Measurements from ENCODE around the gene PKP2. TPM values are rescaled to one million over a fixed set of nuclear protein-coding genes. Genes with fewer than 3 reads are reported as not detected.

The PKP2 gene
- total RNA-seq, 4 donors from 2014 or later = 0.62 to 3.3 (median 1.2) TPM

DNA sequence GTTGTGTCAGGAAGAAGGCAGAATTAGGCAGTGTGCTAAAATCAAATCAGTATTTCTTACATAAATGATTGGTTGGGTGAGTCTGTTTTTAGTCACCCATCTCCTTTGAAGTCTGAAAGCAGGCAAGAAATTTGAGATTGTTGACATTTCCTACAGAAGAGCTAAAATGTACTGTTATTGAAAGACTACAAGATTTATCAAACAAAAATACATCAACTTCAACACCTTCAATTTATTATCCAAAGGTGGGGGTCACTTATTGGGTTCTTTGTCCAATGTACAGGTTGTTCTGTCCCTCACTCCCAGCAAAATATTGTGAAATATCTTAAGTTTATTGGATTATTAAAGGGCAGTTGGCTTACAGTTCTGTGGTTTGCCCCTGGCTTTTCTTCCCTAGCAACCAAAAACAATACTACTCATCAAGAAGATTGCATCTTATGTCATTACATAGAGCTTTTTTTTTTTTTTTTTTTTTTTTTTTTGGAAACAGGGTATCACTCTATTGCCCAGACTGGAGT is 20.6 kb upstream of the PKP2 start:
- ATAC-seq = no peak
- TF ChIP-seq POLR2AphosphoS5 (IDR thresholded peaks at IDR 0.05) (no peak), POLR2A (IDR thresholded peaks at IDR 0.05) (no peak), EP300 (IDR thresholded peaks at IDR 0.05) (no peak)
- TF ChIP-seq, protein P1, sequence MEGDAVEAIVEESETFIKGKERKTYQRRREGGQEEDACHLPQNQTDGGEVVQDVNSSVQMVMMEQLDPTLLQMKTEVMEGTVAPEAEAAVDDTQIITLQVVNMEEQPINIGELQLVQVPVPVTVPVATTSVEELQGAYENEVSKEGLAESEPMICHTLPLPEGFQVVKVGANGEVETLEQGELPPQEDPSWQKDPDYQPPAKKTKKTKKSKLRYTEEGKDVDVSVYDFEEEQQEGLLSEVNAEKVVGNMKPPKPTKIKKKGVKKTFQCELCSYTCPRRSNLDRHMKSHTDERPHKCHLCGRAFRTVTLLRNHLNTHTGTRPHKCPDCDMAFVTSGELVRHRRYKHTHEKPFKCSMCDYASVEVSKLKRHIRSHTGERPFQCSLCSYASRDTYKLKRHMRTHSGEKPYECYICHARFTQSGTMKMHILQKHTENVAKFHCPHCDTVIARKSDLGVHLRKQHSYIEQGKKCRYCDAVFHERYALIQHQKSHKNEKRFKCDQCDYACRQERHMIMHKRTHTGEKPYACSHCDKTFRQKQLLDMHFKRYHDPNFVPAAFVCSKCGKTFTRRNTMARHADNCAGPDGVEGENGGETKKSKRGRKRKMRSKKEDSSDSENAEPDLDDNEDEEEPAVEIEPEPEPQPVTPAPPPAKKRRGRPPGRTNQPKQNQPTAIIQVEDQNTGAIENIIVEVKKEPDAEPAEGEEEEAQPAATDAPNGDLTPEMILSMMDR (IDR thresholded peaks at IDR 0.05) = no peak
- Histone ChIP-seq H3K4me3 (no peak overlapping the region), H3K27ac (no peak overlapping the region), H3K36me3 (no peaks in the 10 kb centered on the region), H3K4me1 (no peaks in the 10 kb centered on the region), H3K27me3 (peaks cover 5% of the 10 kb centered on the region), H3K9me3 (no peaks in the 10 kb centered on the region)

GRCh38 chr12:32907898-32908476 is 11.4 kb upstream of the PKP2 start:
- H3K4me1 ChIP-seq = no peaks in the 10 kb centered on the region
- no peaks in the 10 kb centered on the region for H3K9me3 ChIP-seq
- H3K27ac ChIP-seq = no peak overlapping the region
- no peak for ATAC-seq
- no peak for TF ChIP-seq POLR2A (IDR thresholded peaks at IDR 0.05)
- no peak for TF ChIP-seq POLR2AphosphoS5 (IDR thresholded peaks at IDR 0.05)
- TF ChIP-seq, protein P1 (IDR thresholded peaks at IDR 0.05) = no peak
- TF ChIP-seq EP300 (IDR thresholded peaks at IDR 0.05) = no peak
- WGBS, 2 donors (ENCODE audit: low coverage in 1 of 2) = 88% methylated on average over 9 to 10 of the region's 10 CpGs
- no peak overlapping the region for H3K4me3 ChIP-seq
- no peaks in the 10 kb centered on the region for H3K36me3 ChIP-seq
- no peaks in the 10 kb centered on the region for H3K27me3 ChIP-seq

GRCh38 chr12:32907166-32907565 is 10.6 kb upstream of the PKP2 start:
- Histone ChIP-seq H3K36me3 (no peaks in the 10 kb centered on the region), H3K4me3 (no peak overlapping the region), H3K27me3 (no peaks in the 10 kb centered on the region), H3K4me1 (no peaks in the 10 kb centered on the region), H3K27ac (no peak overlapping the region), H3K9me3 (no peaks in the 10 kb centered on the region)
- no peak for ATAC-seq
- WGBS, 2 donors (ENCODE audit: low coverage in 1 of 2) = 67% methylated on average over 1 of the region's 2 CpGs; no CpG with 5 or more reads in 1 of the 2 donors
- TF ChIP-seq EP300 (IDR thresholded peaks at IDR 0.05) = no peak
- no peak for TF ChIP-seq POLR2A (IDR thresholded peaks at IDR 0.05)
- TF ChIP-seq POLR2AphosphoS5 (IDR thresholded peaks at IDR 0.05) = no peak
- TF ChIP-seq, protein P1 (IDR thresholded peaks at IDR 0.05) = no peak

- H3K36me3 ChIP-seq = no peaks in the 10 kb centered on the region
- H3K4me3 ChIP-seq = no peak overlapping the region
- WGBS, 2 donors (ENCODE audit: low coverage in 1 of 2) = 70 to 75% methylated on average over 1 to 4 of the region's 9 CpGs
- no peak for ATAC-seq
- TF ChIP-seq POLR2A (IDR thresholded peaks at IDR 0.05) (no peak), POLR2AphosphoS5 (IDR thresholded peaks at IDR 0.05) (no peak), EP300 (IDR thresholded peaks at IDR 0.05) (no peak)
- TF ChIP-seq, protein P1 (IDR thresholded peaks at IDR 0.05) = no peak
- no peaks in the 10 kb centered on the region for H3K27me3 ChIP-seq
- no peak overlapping the region for H3K27ac ChIP-seq
- H3K4me1 ChIP-seq = no peaks in the 10 kb centered on the region
- no peaks in the 10 kb centered on the region for H3K9me3 ChIP-seq
Measured at GRCh38 chr12:32906399-32907165, 10.0 kb upstream of the PKP2 start.

- no peaks in the 10 kb centered on the region for H3K36me3 ChIP-seq
- H3K27me3 ChIP-seq = peaks cover 24% of the 10 kb centered on the region
- no peaks in the 10 kb centered on the region for H3K4me1 ChIP-seq
- H3K27ac ChIP-seq = no peak overlapping the region
- no peak for ATAC-seq
- 60 to 100% methylated on average over 1 of the region's 1 CpG for WGBS, 2 donors (ENCODE audit: low coverage in 1 of 2)
- no peak overlapping the region for H3K4me3 ChIP-seq
- TF ChIP-seq POLR2AphosphoS5 (IDR thresholded peaks at IDR 0.05) (no peak), POLR2A (IDR thresholded peaks at IDR 0.05) (no peak), EP300 (IDR thresholded peaks at IDR 0.05) (no peak)
- TF ChIP-seq, protein P1 (IDR thresholded peaks at IDR 0.05) = no peak
- H3K9me3 ChIP-seq = no peaks in the 10 kb centered on the region
Measured at GRCh38 chr12:32903763-32904162, 7.2 kb upstream of the PKP2 start.
